T-helper 17 cell (primary cell): ENCODE data around the gene COL16A1. TPM values are rescaled to one million over a fixed set of nuclear protein-coding genes. Genes with fewer than 3 reads are reported as not detected.

Experiments used
- ATAC-seq: fragments of 150-1000 bp; cut with Tn5 transposase; 2 replicates; pipeline ENCODE4 v1.10.0; 2021; ENCODE audit warnings: mild to moderate bottlenecking, moderate library complexity
- DNase-seq, 3 donors: peaks; one replicate each; pipeline versions ENCODE4 v3.0.0 to v3.0.0-alpha.2; 2020 to 2021
- H3K9me3 ChIP-seq: one replicate; pipeline ENCODE4 v1.7.0; 2013; ENCODE audit warnings: low read length, mild to moderate bottlenecking; ENCODE audit not compliant: control insufficient read depth, poor library complexity, severe bottlenecking
- H3K27ac Mint-ChIP-seq: one replicate; pipeline ENCODE4 v1.8.0; 2022; ENCODE audit warnings: mild to moderate bottlenecking, moderate library complexity, mixed read lengths
- H3K27me3 Mint-ChIP-seq: one replicate; pipeline ENCODE4 v1.8.0; 2022; ENCODE audit warnings: mixed read lengths
- H3K36me3 Mint-ChIP-seq: one replicate; pipeline ENCODE4 v1.8.0; 2022; ENCODE audit warnings: low read depth, mixed read lengths
- H3K4me1 Mint-ChIP-seq: one replicate; pipeline ENCODE4 v1.8.0; 2022; ENCODE audit warnings: mild to moderate bottlenecking, mixed read lengths
- H3K4me3 Mint-ChIP-seq: one replicate; pipeline ENCODE4 v1.8.0; 2022; ENCODE audit warnings: mild to moderate bottlenecking, moderate library complexity, mixed read lengths
- total RNA-seq, 4 donors: library from RNA in 2 of 4; stranded (reverse) in 2 of 4; gene quantifications; one replicate each; pipeline ENCODE4 v1.2.3 and lab custom pipeline; 2022 to 2026

Gene COL16A1
- total RNA-seq, 2 donors from 2014 or later = not detected

GRCh38 chr1:31744165-31744888 is 40.5 kb upstream of the COL16A1 start:
- H3K4me1 Mint-ChIP-seq = peaks cover 27% of the 10 kb centered on the region
- H3K9me3 ChIP-seq = no peaks in the 10 kb centered on the region
- peaks cover 19% of the 10 kb centered on the region for H3K27me3 Mint-ChIP-seq
- H3K27ac Mint-ChIP-seq = peak overlapping the region; percentile 59
- peaks cover 4% of the 10 kb centered on the region for H3K36me3 Mint-ChIP-seq
- peak; percentile 57 for ATAC-seq
- peak overlapping the region; percentile 28 for H3K4me3 Mint-ChIP-seq
- DNase-seq = no peak

GRCh38 chr1:31742462-31743212 is 38.8 kb upstream of the COL16A1 start:
- Mint-ChIP-seq H3K36me3 (peaks cover 4% of the 10 kb centered on the region), H3K4me3 (no peak overlapping the region), H3K4me1 (peaks cover 33% of the 10 kb centered on the region), H3K27ac (no peak overlapping the region), H3K27me3 (peaks cover 10% of the 10 kb centered on the region)
- ATAC-seq (no peak), DNase-seq (no peak)
- no peaks in the 10 kb centered on the region for H3K9me3 ChIP-seq

DNA sequence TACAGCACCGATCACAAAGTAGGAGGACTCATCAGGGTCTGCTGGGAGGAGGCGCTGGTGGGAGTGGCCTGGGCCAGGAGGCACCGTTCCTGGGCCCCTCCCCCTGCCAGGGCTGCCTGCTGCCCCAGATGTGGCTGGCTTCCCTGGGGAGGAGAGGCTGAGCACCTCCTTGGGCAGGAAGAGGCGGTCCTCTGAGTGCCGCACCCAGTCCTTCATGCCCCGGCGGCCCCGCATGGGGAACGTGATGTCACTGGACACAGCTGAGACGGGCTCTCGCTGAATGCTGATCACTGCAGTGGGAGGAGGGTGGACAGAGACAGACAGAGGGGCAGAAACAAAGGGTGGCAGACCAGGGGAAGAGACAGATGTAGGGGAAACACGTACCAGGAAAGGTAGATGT is 35.5 kb upstream of the COL16A1 start:
- peak overlapping the region; percentile 79 for H3K27ac Mint-ChIP-seq
- peaks cover 25% of the 10 kb centered on the region for H3K4me1 Mint-ChIP-seq
- peak overlapping the region; percentile 87 for H3K4me3 Mint-ChIP-seq
- H3K27me3 Mint-ChIP-seq = no peaks in the 10 kb centered on the region
- ATAC-seq (peak; percentile 83), DNase-seq (peak in 2 of 3 donors; percentile 21 to 24)
- no peaks in the 10 kb centered on the region for H3K36me3 Mint-ChIP-seq
- H3K9me3 ChIP-seq = no peaks in the 10 kb centered on the region

- H3K9me3 ChIP-seq = no peaks in the 10 kb centered on the region
- H3K36me3 Mint-ChIP-seq = no peaks in the 10 kb centered on the region
- peak overlapping the region; percentile 19 for H3K4me3 Mint-ChIP-seq
- H3K27ac Mint-ChIP-seq = peak overlapping the region; percentile 66
- DNase-seq = no peak
- no peaks in the 10 kb centered on the region for H3K27me3 Mint-ChIP-seq
- peaks cover 22% of the 10 kb centered on the region for H3K4me1 Mint-ChIP-seq
- peak; percentile 26 for ATAC-seq
Observed at GRCh38 chr1:31736675-31737074, 32.9 kb upstream of the COL16A1 start.

DNA sequence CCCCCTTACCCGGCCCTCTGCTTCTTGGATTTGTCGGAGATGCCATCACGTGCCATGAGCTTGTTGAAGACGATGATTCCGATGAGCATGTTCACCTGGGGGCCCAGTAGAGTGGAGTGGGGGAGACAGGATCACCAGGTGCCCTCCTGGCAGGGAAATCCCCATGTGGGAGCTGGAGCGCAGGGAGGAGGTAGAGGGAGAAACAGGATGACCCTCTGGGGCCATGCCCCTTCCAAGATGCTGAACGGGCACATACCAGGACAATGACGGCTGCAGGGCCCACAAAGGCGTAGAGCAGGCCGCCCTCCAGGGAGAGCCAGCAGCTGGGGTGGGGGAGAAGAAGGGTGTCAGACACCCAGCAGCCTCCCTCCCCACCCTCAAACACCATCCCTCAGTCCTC is 31.8 kb upstream of the COL16A1 start:
- no peak overlapping the region for H3K4me3 Mint-ChIP-seq

DNA sequence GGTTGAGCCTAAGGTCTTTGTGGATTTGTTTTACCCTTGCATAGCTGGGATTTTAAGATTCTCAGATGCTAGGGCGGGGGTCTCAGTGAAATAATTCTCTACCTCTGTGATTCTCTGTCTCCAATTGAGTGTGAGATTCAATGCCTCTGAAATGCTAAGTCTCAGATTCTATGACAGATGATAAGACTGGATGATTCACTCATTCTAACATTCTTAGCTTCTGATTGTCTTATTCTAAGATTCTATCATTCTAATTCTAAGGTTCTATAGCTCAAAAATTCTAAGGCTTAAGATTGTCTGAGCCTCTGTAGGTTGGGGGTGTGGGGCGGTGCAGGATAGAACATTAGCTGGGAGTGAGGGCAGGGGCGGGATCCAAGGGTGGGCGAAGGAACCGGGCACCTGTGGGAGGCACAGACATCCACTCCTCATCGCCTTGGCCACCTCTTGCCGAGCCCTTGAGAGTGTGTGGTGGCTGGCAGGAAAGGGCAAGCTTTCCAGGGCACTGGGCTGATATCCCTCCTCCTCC is 30.8 kb upstream of the COL16A1 start:
- H3K36me3 Mint-ChIP-seq = no peaks in the 10 kb centered on the region
- H3K27ac Mint-ChIP-seq = no peak overlapping the region
- H3K4me1 Mint-ChIP-seq = peaks cover 18% of the 10 kb centered on the region
- H3K4me3 Mint-ChIP-seq = no peak overlapping the region
- H3K9me3 ChIP-seq = no peaks in the 10 kb centered on the region
- no peak for DNase-seq
- no peaks in the 10 kb centered on the region for H3K27me3 Mint-ChIP-seq
- no peak for ATAC-seq

More for the DNA sequence above, 31.8 kb upstream of the COL16A1 start:
- peak overlapping the region; percentile 66 for H3K27ac Mint-ChIP-seq
- H3K4me1 Mint-ChIP-seq = peaks cover 20% of the 10 kb centered on the region
- H3K27me3 Mint-ChIP-seq = no peaks in the 10 kb centered on the region
- ATAC-seq (no peak), DNase-seq (no peak)
- H3K36me3 Mint-ChIP-seq = no peaks in the 10 kb centered on the region
- H3K9me3 ChIP-seq = no peaks in the 10 kb centered on the region

- H3K27ac Mint-ChIP-seq = no peak overlapping the region
Observed at GRCh38 chr1:31733389-31734219, 29.8 kb upstream of the COL16A1 start.

GRCh38 chr1:31732751-31733289 is 29.0 kb upstream of the COL16A1 start:
- Mint-ChIP-seq H3K27ac (no peak overlapping the region), H3K4me1 (peaks cover 11% of the 10 kb centered on the region), H3K27me3 (no peaks in the 10 kb centered on the region), H3K36me3 (peaks cover 3% of the 10 kb centered on the region), H3K4me3 (no peak overlapping the region)
- ATAC-seq (no peak), DNase-seq (no peak)
- no peaks in the 10 kb centered on the region for H3K9me3 ChIP-seq

More at GRCh38 chr1:31733389-31734219, 29.8 kb upstream of the COL16A1 start:
- peaks cover 3% of the 10 kb centered on the region for H3K36me3 Mint-ChIP-seq
- H3K4me1 Mint-ChIP-seq = peaks cover 12% of the 10 kb centered on the region
- H3K4me3 Mint-ChIP-seq = no peak overlapping the region
- H3K9me3 ChIP-seq = no peaks in the 10 kb centered on the region
- no peak for ATAC-seq
- no peaks in the 10 kb centered on the region for H3K27me3 Mint-ChIP-seq
- no peak for DNase-seq

DNA sequence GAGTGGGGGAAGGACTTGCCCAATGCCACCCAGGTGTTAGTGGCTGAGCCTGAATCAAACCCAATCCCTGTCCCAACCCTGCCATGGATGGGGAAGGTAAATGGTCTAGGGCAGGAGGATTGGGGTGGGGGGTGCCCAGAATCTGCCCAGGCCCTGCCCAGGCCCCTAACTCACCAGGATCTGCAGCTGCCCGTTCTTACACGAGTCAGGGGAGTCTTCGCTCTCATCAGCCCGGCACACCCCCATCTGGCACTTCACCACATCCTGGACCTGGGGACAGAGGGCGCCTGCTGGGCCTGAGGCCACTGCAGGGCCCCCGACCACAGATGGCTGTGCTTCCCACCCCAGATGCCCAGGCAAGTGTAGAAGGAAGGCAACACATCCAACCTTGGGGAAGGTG is 28.5 kb upstream of the COL16A1 start:
- Mint-ChIP-seq H3K27ac (no peak overlapping the region), H3K27me3 (no peaks in the 10 kb centered on the region), H3K4me3 (no peak overlapping the region), H3K4me1 (peaks cover 11% of the 10 kb centered on the region), H3K36me3 (peaks cover 3% of the 10 kb centered on the region)
- no peak for DNase-seq
- no peaks in the 10 kb centered on the region for H3K9me3 ChIP-seq
- no peak for ATAC-seq

DNA sequence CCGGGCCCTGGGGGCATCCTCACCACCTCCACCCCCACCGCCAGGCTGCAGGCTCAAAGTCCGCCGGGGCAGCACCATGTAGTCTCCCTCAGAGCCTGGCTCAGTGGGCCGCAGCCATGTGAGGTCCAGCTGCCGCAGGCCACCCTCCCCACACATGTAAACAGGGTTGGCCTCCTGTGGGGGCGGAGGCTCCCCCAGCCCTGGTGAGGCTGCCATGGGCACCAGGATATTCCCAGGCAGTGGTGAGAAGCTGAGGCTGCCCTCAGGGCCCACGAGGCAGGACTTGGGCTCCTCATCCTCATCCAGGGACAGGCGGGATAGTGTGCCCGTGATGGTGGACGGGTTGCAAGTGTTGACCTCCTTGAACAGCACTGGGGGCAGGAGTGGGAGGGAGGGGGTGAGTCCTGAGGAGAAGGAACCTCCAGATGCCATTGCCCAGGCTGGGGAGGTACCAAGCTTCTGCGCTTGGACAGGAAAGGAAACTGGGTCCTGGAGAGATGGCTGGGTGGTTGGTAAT is 27.3 kb upstream of the COL16A1 start:
- Mint-ChIP-seq H3K4me1 (peaks cover 5% of the 10 kb centered on the region), H3K27ac (no peak overlapping the region), H3K36me3 (peaks cover 3% of the 10 kb centered on the region), H3K27me3 (no peaks in the 10 kb centered on the region), H3K4me3 (no peak overlapping the region)
- no peaks in the 10 kb centered on the region for H3K9me3 ChIP-seq
- ATAC-seq (no peak), DNase-seq (no peak)

- Mint-ChIP-seq H3K27me3 (no peaks in the 10 kb centered on the region), H3K4me3 (no peak overlapping the region), H3K4me1 (peaks cover 5% of the 10 kb centered on the region), H3K36me3 (peaks cover 3% of the 10 kb centered on the region), H3K27ac (no peak overlapping the region)
- DNase-seq (no peak), ATAC-seq (no peak)
- H3K9me3 ChIP-seq = no peaks in the 10 kb centered on the region
Observed at GRCh38 chr1:31730336-31731048, 26.7 kb upstream of the COL16A1 start.

- Mint-ChIP-seq H3K36me3 (peaks cover 3% of the 10 kb centered on the region), H3K4me3 (no peak overlapping the region), H3K27me3 (no peaks in the 10 kb centered on the region), H3K27ac (no peak overlapping the region), H3K4me1 (peaks cover 4% of the 10 kb centered on the region)
- ATAC-seq = no peak
- DNase-seq = no peak
- H3K9me3 ChIP-seq = no peaks in the 10 kb centered on the region
Observed at GRCh38 chr1:31727849-31728248, 24.0 kb upstream of the COL16A1 start.
